Fibroblast of the aortic adventitia (primary cell): ENCODE measurements around the gene FOXC2. TPM values are rescaled to one million over a fixed set of nuclear protein-coding genes. Genes with fewer than 3 reads are reported as not detected.

Experiments
- DNase-seq: peaks from one replicate; pipeline ENCODE4 v3.0.0-alpha.2; 2010; ENCODE audit warnings: low read depth
- H3K4me3 ChIP-seq: 2 replicates; pipeline ENCODE4 v1.5.1; 2011; ENCODE audit warnings: low read depth, mild to moderate bottlenecking, control low read depth, low read length, moderate library complexity
- CTCF ChIP-seq: IDR thresholded peaks from 2 replicates; pipeline ENCODE4 v1.5.1; 2011; ENCODE audit warnings: mild to moderate bottlenecking, low read length, control low read depth, inconsistent platforms; ENCODE audit not compliant: insufficient read depth
- total RNA-seq: library from RNA; depleted of rRNA; stranded (reverse); fragments of >200 nt; gene quantifications from 2 replicates; pipeline ENCODE4 v1.2.3, GENCODE V29; 2012; ENCODE audit warnings: low replicate concordance

Gene FOXC2
- total RNA-seq, 1 donor: 5.2 TPM

- H3K4me3 ChIP-seq: no peak overlapping the region
- DNase-seq: no peak
- TF ChIP-seq CTCF: no peak
These were observed 45.1 kb upstream of the FOXC2 start for GRCh38 chr16:86521236-86522197.

- no peak overlapping the region for H3K4me3 ChIP-seq
- TF ChIP-seq CTCF: no peak
- no peak for DNase-seq
These were observed 44.0 kb upstream of the FOXC2 start for GRCh38 chr16:86522634-86523033.

- DNase-seq: no peak
- H3K4me3 ChIP-seq: no peak overlapping the region
- TF ChIP-seq CTCF: no peak
These were observed 43.4 kb upstream of the FOXC2 start for GRCh38 chr16:86523166-86523740.

- H3K4me3 ChIP-seq: no peak overlapping the region
- no peak for TF ChIP-seq CTCF
- DNase-seq: no peak
These were observed 42.6 kb upstream of the FOXC2 start for GRCh38 chr16:86524029-86524428.

- TF ChIP-seq CTCF: no peak
- no peak for DNase-seq
- no peak overlapping the region for H3K4me3 ChIP-seq
These were observed 40.9 kb upstream of the FOXC2 start for GRCh38 chr16:86525696-86526095.

GRCh38 chr16:86527366-86527765 is 39.3 kb upstream of the FOXC2 start:
- no peak for DNase-seq
- H3K4me3 ChIP-seq: no peak overlapping the region
- TF ChIP-seq CTCF: no peak
